KMS-11 (cell line): ENCODE measurements around the gene FAM13A.
"Not testable (repeated sequence)": the region's sequence is repeated elsewhere in the genome, so short reads cannot be mapped to it uniquely, and the experiment has no call there.

Experiments used
- H2AFZ ChIP-seq: fragments of 200-600 bp; sonication (generic); 2 replicates; pipeline ENCODE4 v1.6.1; 2016; ENCODE audit warnings: antibody characterized with exemption, mixed run types, low read depth
- H3K27ac ChIP-seq: fragments of 200-600 bp; sonication (generic); 2 replicates; pipeline ENCODE4 v1.6.1; 2016; ENCODE audit warnings: mild to moderate bottlenecking, mixed run types
- H3K27me3 ChIP-seq: fragments of 200-600 bp; sonication (generic); 2 replicates; pipeline ENCODE4 v1.6.1; 2017; ENCODE audit warnings: mild to moderate bottlenecking, low read depth, mixed run types, moderate library complexity; ENCODE audit not compliant: insufficient read depth
- H3K36me3 ChIP-seq: fragments of 200-600 bp; sonication (generic); 2 replicates; pipeline ENCODE4 v1.6.1; 2017; ENCODE audit warnings: mild to moderate bottlenecking, mixed run types; ENCODE audit not compliant: insufficient read depth
- H3K4me1 ChIP-seq: fragments of 200-600 bp; sonication (generic); 2 replicates; pipeline ENCODE4 v1.6.1; 2016; ENCODE audit warnings: mild to moderate bottlenecking, low read depth, mixed run types; ENCODE audit not compliant: poor library complexity, severe bottlenecking
- H3K4me2 ChIP-seq: fragments of 200-600 bp; sonication (generic); 2 replicates; pipeline ENCODE4 v1.7.0; 2016; ENCODE audit warnings: mild to moderate bottlenecking, mixed run types
- H3K4me3 ChIP-seq: fragments of 200-600 bp; sonication (generic); IDR thresholded peaks from 2 replicates; pipeline ENCODE4 v1.6.1; 2017; ENCODE audit warnings: low read depth, low read length, mixed read lengths; ENCODE audit not compliant: insufficient read depth
- H3K79me2 ChIP-seq: fragments of 200-600 bp; sonication (generic); 2 replicates; pipeline ENCODE4 v1.6.1; 2016; ENCODE audit warnings: low read depth, mixed run types; ENCODE audit not compliant: insufficient read depth
- H3K9ac ChIP-seq: fragments of 200-600 bp; sonication (generic); 2 replicates; pipeline ENCODE4 v1.6.1; 2016; ENCODE audit warnings: mild to moderate bottlenecking, mixed run types
- H4K20me1 ChIP-seq: fragments of 200-600 bp; sonication (generic); 2 replicates; pipeline ENCODE4 v1.6.1; 2016; ENCODE audit warnings: mild to moderate bottlenecking, mixed run types; ENCODE audit not compliant: insufficient read depth
- TF ChIP-seq, protein P1 (sequence below): fragments of 200-600 bp; sonication (generic); conservative IDR thresholded peaks from 2 replicates; pipeline ENCODE4 v1.6.1; 2017; ENCODE audit warnings: low read depth, mild to moderate bottlenecking, antibody characterized with exemption, low read length, moderate library complexity, mixed read lengths

Gene FAM13A

DNA sequence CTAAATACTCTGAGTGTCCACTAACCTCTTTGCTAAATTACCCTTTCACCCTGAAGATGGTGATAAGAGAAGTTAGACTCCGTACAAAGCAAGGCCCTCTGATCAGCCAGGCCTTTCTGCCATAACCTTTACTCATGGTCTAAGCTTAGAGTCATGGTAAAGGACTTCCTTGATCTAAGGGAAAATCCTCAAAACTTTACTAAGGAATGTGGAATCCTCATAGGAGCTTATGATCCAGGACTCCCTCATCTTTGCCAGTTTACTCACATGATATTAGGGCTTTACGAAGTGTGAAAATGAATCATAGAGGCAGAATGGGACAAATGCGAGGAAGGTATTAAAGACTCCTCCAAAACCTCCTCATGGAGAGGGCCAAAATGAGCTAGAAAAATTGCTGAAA is 7.9 kb upstream of the FAM13A start:
- H3K79me2 ChIP-seq = no peaks in the 10 kb centered on the region
- H3K4me3 ChIP-seq = no peak overlapping the region
- no peaks in the 10 kb centered on the region for H3K4me1 ChIP-seq
- H2AFZ ChIP-seq = no peak overlapping the region
- no peak overlapping the region for H3K4me2 ChIP-seq
- TF ChIP-seq, protein P1, sequence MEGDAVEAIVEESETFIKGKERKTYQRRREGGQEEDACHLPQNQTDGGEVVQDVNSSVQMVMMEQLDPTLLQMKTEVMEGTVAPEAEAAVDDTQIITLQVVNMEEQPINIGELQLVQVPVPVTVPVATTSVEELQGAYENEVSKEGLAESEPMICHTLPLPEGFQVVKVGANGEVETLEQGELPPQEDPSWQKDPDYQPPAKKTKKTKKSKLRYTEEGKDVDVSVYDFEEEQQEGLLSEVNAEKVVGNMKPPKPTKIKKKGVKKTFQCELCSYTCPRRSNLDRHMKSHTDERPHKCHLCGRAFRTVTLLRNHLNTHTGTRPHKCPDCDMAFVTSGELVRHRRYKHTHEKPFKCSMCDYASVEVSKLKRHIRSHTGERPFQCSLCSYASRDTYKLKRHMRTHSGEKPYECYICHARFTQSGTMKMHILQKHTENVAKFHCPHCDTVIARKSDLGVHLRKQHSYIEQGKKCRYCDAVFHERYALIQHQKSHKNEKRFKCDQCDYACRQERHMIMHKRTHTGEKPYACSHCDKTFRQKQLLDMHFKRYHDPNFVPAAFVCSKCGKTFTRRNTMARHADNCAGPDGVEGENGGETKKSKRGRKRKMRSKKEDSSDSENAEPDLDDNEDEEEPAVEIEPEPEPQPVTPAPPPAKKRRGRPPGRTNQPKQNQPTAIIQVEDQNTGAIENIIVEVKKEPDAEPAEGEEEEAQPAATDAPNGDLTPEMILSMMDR = no peak
- no peaks in the 10 kb centered on the region for H3K27me3 ChIP-seq
- no peaks in the 10 kb centered on the region for H4K20me1 ChIP-seq
- no peak overlapping the region for H3K9ac ChIP-seq
- no peak overlapping the region for H3K27ac ChIP-seq
- no peaks in the 10 kb centered on the region for H3K36me3 ChIP-seq

DNA sequence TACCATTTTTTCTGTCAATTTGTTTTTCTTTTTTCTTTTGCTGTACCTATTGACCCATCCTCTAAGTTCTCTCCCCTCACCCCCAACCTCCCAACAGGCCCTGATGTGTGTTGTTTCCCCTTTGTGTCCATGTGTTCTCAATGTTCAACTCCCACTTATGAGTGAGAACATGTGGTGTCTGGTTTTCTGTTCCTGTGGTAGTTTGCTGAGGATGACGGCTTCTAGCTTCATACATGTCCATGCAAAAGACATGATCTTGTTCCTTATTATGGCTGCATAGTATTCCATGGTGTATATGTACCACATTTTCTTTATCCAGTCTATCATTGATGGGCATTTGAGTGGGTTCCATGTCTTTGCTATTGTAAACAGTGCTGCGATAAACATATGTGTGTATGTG is 859 bp upstream of the FAM13A start:
- H3K4me2 ChIP-seq, H3K36me3 ChIP-seq, H3K4me3 ChIP-seq, H3K79me2 ChIP-seq, H3K4me1 ChIP-seq, H3K9ac ChIP-seq, H2AFZ ChIP-seq, H3K27ac ChIP-seq, H3K27me3 ChIP-seq, H4K20me1 ChIP-seq: not testable (repeated sequence)

DNA sequence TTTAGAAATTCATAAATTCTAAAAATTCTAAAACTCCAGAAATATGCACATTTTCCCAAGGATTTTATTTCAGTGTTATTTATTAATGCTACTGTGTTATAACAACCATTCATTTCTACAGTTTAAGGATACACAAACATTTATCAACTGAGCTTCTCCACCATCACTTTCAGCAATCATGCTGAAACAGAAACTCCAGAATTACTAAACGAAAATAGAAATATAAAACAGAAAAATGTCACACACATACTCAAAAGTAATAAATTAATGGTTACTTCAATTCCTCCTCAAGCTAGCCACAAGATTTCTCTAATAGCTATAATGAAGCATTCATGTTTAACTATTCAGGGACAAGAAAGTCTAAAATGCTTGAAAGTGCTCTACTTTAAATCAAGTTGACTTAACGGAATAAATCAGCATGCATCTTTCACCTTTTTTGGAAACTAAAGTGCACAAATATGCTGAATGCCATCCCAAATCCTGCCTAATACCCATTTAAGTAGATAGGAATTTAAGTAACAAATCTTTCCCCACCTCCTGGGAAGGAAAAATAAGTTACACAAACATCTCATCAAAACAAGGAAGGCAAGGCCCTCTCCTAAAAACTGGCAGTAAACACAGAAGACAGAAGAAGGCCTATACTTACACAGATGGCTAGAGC is 563 bp downstream of the FAM13A start:
- Histone ChIP-seq H3K27me3 (no peaks in the 10 kb centered on the region), H3K9ac (no peak overlapping the region), H2AFZ (no peak overlapping the region), H3K4me3 (no peak overlapping the region), H3K4me2 (no peak overlapping the region), H3K27ac (no peak overlapping the region), H3K36me3 (no peaks in the 10 kb centered on the region), H3K4me1 (no peaks in the 10 kb centered on the region), H4K20me1 (no peaks in the 10 kb centered on the region), H3K79me2 (no peaks in the 10 kb centered on the region)
- TF ChIP-seq, protein P1 = no peak

DNA sequence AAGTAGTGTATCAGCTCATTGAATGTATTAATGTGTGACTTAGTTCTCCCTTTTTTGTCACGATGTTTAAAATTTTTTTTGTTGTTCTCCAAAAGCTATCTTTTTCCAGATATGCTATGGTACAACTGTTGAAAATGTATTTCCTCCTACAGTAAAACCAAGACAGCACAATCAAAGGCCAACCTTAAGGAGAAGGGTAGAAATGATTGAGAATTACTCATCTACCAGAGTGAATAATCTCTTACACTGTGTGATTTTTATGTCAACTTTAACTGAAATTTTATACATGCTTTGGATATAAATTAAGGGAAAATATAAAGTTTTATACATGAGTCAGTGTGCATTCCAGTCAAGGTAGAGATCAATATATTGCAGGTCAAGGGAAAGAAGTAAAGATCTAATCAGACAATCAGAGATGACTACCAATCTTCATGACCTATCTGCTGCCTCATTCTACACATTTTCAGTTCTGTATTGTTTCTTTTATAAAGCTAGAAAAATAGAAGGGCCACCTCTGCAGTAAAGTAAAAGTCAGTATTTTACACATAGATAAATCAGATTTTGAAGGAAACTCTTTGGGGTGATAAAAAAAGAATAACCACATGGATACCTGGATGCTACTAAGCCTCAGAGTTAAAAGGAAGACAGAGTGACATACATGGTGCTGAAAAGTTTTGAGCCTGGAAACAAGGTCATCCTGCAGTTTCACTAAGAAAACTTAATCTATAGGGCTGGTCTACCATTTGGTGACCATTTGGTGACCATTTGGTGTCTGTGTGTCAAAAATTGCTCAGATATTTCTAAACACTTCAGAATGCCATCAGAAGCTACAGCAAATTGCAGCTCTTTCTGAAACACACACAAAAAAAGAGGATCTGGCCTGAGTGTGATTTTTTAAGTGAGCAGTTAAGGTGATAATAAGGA is 1.6 kb downstream of the FAM13A start:
- H3K4me1 ChIP-seq = no peaks in the 10 kb centered on the region
- no peak overlapping the region for H3K9ac ChIP-seq
- H4K20me1 ChIP-seq = no peaks in the 10 kb centered on the region
- TF ChIP-seq, protein P1 = no peak
- no peak overlapping the region for H3K27ac ChIP-seq
- no peaks in the 10 kb centered on the region for H3K36me3 ChIP-seq
- H3K4me2 ChIP-seq = no peak overlapping the region
- no peak overlapping the region for H3K4me3 ChIP-seq
- H3K79me2 ChIP-seq = no peaks in the 10 kb centered on the region
- H3K27me3 ChIP-seq = no peaks in the 10 kb centered on the region
- H2AFZ ChIP-seq = no peak overlapping the region

DNA sequence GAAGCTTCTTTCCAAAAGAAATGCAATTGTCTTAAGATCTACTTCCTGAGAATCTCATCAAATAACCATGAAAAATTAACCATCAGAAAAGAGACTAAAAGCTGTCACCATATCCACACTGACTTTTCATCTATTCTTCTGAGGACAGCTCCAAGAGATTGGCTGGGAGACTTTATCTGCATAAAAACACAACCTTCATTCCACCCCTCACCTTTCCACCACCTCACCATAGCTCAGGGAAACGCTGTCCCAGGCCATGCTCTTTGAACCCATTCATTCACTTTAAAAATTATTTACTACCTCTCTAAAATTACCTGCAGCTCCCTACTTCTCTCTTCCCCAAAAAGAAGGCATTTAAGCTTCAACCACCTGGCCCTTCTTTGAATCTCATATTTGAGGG is 2.4 kb downstream of the FAM13A start:
- H3K4me3 ChIP-seq = no peak overlapping the region
- no peaks in the 10 kb centered on the region for H3K36me3 ChIP-seq
- H3K79me2 ChIP-seq = no peaks in the 10 kb centered on the region
- H4K20me1 ChIP-seq = no peaks in the 10 kb centered on the region
- H3K27me3 ChIP-seq = no peaks in the 10 kb centered on the region
- TF ChIP-seq, protein P1 = no peak
- H3K9ac ChIP-seq = no peak overlapping the region
- no peak overlapping the region for H3K4me2 ChIP-seq
- H2AFZ ChIP-seq = no peak overlapping the region
- H3K27ac ChIP-seq = no peak overlapping the region
- H3K4me1 ChIP-seq = no peaks in the 10 kb centered on the region
